BLaER1 (cell line): Measurements from ENCODE around the gene PPIL6.

Experiments
- H3K27ac ChIP-seq: shearing (Covaris generic); formaldehyde crosslinking; 2 replicates; pipeline ENCODE4 v1.8.1; 2022
- H3K27me3 ChIP-seq: shearing (Covaris generic); formaldehyde crosslinking; 2 replicates; pipeline ENCODE4 v1.8.1; 2022
- H3K36me3 ChIP-seq: shearing (Covaris generic); formaldehyde crosslinking; 2 replicates; pipeline ENCODE4 v1.8.1; 2022
- H3K4me1 ChIP-seq: shearing (Covaris generic); formaldehyde crosslinking; 2 replicates; pipeline ENCODE4 v1.8.1; 2022
- H3K4me2 ChIP-seq: shearing (Covaris generic); formaldehyde crosslinking; 2 replicates; pipeline ENCODE4 v1.8.1; 2022
- H3K4me3 ChIP-seq: shearing (Covaris generic); formaldehyde crosslinking; 2 replicates; pipeline ENCODE4 v1.8.1; 2022
- H3K9ac ChIP-seq: shearing (Covaris generic); formaldehyde crosslinking; 2 replicates; pipeline ENCODE4 v1.8.1; 2022
- H3K9me3 ChIP-seq: shearing (Covaris generic); formaldehyde crosslinking; 2 replicates; pipeline ENCODE4 v1.8.1; 2022
- H4K20me1 ChIP-seq: shearing (Covaris generic); formaldehyde crosslinking; 2 replicates; pipeline ENCODE4 v1.8.1; 2022
- Cebpa-rat ChIP-seq: shearing (Covaris generic); IDR thresholded peaks from 2 replicates; pipeline ENCODE4 v1.8.1; 2022

The PPIL6 gene

DNA sequence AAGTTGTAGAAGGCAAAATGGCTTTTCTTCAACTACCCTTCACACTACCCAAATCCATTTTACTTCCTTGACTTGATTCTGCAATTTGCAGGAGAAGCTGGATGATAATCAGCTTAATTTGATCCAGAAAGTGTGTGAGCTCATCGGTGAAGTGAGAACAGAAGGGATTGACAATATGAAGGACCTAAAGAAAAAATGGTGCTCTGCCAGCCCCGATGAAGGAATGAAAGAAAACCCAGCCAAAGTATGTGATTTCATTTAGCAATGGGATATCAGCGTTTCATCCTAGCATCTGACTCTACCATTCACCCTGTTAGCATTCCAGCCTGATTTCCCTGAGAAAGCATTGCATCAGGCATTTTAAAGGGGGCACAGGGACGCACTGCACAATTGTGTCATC is 99.6 kb downstream of the PPIL6 start:
- H3K4me2 ChIP-seq, result no peak overlapping the region
- no peak overlapping the region for H3K9ac ChIP-seq
- H4K20me1 ChIP-seq, result no peaks in the 10 kb centered on the region
- H3K27ac ChIP-seq, result no peak overlapping the region
- H3K4me1 ChIP-seq, result peaks cover 15% of the 10 kb centered on the region
- H3K4me3 ChIP-seq, result no peak overlapping the region
- no peak for TF ChIP-seq Cebpa-rat
- no peaks in the 10 kb centered on the region for H3K9me3 ChIP-seq
- H3K27me3 ChIP-seq, result no peaks in the 10 kb centered on the region
- no peaks in the 10 kb centered on the region for H3K36me3 ChIP-seq
